NK-92 treated with Interleukin-12 subunit alpha and Interleukin-12 subunit beta, amount 100 ng/mL, for 24 hours (cell line): ENCODE results near the gene SLC25A48.

Experiments used
- DNase-seq: peaks from one replicate; lab custom pipeline; 2025; lab: John Stamatoyannopoulos, UW

SLC25A48 gene

GRCh38 chr5:135834639-135835529, at the start of gene SLC25A48:
SLC25A48 (plus strand) TSS chr5:135834663; CDS start chr5:135834848, 185 bp downstream.
- DNase-seq, result no peak

GRCh38 chr5:135800656-135801055, 33.8 kb upstream of the SLC25A48 start:
- DNase-seq, result no peak

GRCh38 chr5:135810188-135810943, 24.1 kb upstream of the SLC25A48 start:
- DNase-seq, result no peak

- no peak for DNase-seq
These were observed 23.5 kb upstream of the SLC25A48 start for GRCh38 chr5:135811007-135811406.

GRCh38 chr5:135813758-135814157, 20.7 kb upstream of the SLC25A48 start:
- DNase-seq, result no peak

GRCh38 chr5:135814316-135814715, 20.1 kb upstream of the SLC25A48 start:
- no peak for DNase-seq

GRCh38 chr5:135814812-135815211, 19.7 kb upstream of the SLC25A48 start:
- DNase-seq, result no peak

GRCh38 chr5:135821061-135821801, 13.2 kb upstream of the SLC25A48 start:
- DNase-seq, result no peak

GRCh38 chr5:135821802-135822201, 12.7 kb upstream of the SLC25A48 start:
- DNase-seq, result no peak

- no peak for DNase-seq
These were observed 12.2 kb upstream of the SLC25A48 start for GRCh38 chr5:135822286-135822685.

GRCh38 chr5:135822959-135823358, 11.5 kb upstream of the SLC25A48 start:
- no peak for DNase-seq

GRCh38 chr5:135823881-135824280, 10.6 kb upstream of the SLC25A48 start:
- no peak for DNase-seq

- DNase-seq, result no peak
These were observed 9.9 kb upstream of the SLC25A48 start for GRCh38 chr5:135824541-135825041.

- DNase-seq, result no peak
These were observed 8.9 kb upstream of the SLC25A48 start for GRCh38 chr5:135825373-135826220.

GRCh38 chr5:135826221-135826525, 8.3 kb upstream of the SLC25A48 start:
- DNase-seq, result no peak

- no peak for DNase-seq
These were observed 7.3 kb upstream of the SLC25A48 start for GRCh38 chr5:135826994-135827671.

GRCh38 chr5:135827965-135828781, 6.3 kb upstream of the SLC25A48 start:
- no peak for DNase-seq

GRCh38 chr5:135828782-135829127, 5.7 kb upstream of the SLC25A48 start:
- no peak for DNase-seq

GRCh38 chr5:135829179-135829578, 5.3 kb upstream of the SLC25A48 start:
- DNase-seq, result no peak
